H1 (cell line): ENCODE data around the gene TGM1. TPM values are rescaled to one million over a fixed set of nuclear protein-coding genes. Genes with fewer than 3 reads are reported as not detected.

Experiments used
- CTCF ChIA-PET: fragments of 300-600 bp; sonication (Branson Sonifier 250); formaldehyde crosslinking; loops from one replicate; lab custom pipeline; 2021; ENCODE audit not compliant: partially characterized antibody; lab: Charles Lee
- POLR2A ChIA-PET: fragments of 300-600 bp; sonication (Branson Sonifier 250); formaldehyde crosslinking; loops from one replicate; lab custom pipeline; 2021; ENCODE audit warnings: inconsistent platforms; ENCODE audit not compliant: partially characterized antibody; lab: Charles Lee
- DNase-seq, 2 experiments: peaks; one replicate each; pipeline versions ENCODE4 v3.0.0 to v3.0.0-alpha.2; 2010 to 2022; ENCODE audit warnings: low spot score in 2 of 2, low read depth in 1 of 2, mixed read lengths in 1 of 2
- FAIRE-seq: peaks from 2 replicates; lab custom pipeline; 2011; peaks lifted over from hg19 to GRCh38; lab: Jason Lieb, UNC
- H2AFZ ChIP-seq: 2 replicates; pipeline ENCODE4 v1.8.1; 2012; ENCODE audit warnings: low read length, inconsistent platforms
- H2AK5ac ChIP-seq: 2 replicates; pipeline ENCODE4 v1.6.1; 2013; ENCODE audit warnings: low read depth, low read length
- H2BK120ac ChIP-seq: replicated peaks from 2 replicates; pipeline ENCODE3; 2013; ENCODE audit warnings: low read depth, low read length, inconsistent platforms
- H2BK12ac ChIP-seq: 2 replicates; pipeline ENCODE4 v1.6.1; 2013; ENCODE audit warnings: low read depth, low read length
- H2BK15ac ChIP-seq: 2 replicates; pipeline ENCODE4 v1.6.1; 2013; ENCODE audit warnings: low read length
- H2BK20ac ChIP-seq: 2 replicates; pipeline ENCODE4 v1.6.1; 2013; ENCODE audit warnings: low read length
- H2BK5ac ChIP-seq: 2 replicates; pipeline ENCODE4 v1.6.1; 2013; ENCODE audit warnings: low read depth, low read length
- H3K14ac ChIP-seq: 2 replicates; pipeline ENCODE4 v1.6.1; 2013; ENCODE audit warnings: inconsistent platforms; ENCODE audit not compliant: insufficient read length
- H3K18ac ChIP-seq: 2 replicates; pipeline ENCODE4 v1.6.1; 2013; ENCODE audit warnings: low read length; ENCODE audit errors: extremely low read depth
- H3K23ac ChIP-seq: 2 replicates; pipeline ENCODE4 v1.6.1; 2013; ENCODE audit warnings: inconsistent platforms; ENCODE audit not compliant: insufficient read length
- H3K23me2 ChIP-seq: 2 replicates; pipeline ENCODE4 v1.6.1; 2013; ENCODE audit warnings: low read depth, low read length
- H3K27ac ChIP-seq: 2 replicates; pipeline ENCODE4 v1.6.1; 2011; ENCODE audit warnings: low read depth, low read length, inconsistent platforms
- H3K27me3 ChIP-seq, 4 experiments: replicated peaks in 1 of 4; 1 replicate in 1 of 4; 2 replicates in 3 of 4; pipeline versions ENCODE4 v1.6.1 to v1.8.1; 2011 to 2013; ENCODE audit warnings: low read length in 3 of 4, mild to moderate bottlenecking in 3 of 4, inconsistent platforms in 2 of 4, mixed read lengths in 2 of 4, moderate library complexity in 1 of 4; ENCODE audit not compliant: control insufficient read depth in 3 of 4, insufficient read depth in 3 of 4; ENCODE audit errors: extremely low read depth in 1 of 4
- H3K36me3 ChIP-seq, 4 experiments: 2 replicates each; pipeline versions ENCODE4 v1.6.1 to v1.8.1; 2011 to 2013; ENCODE audit warnings: mild to moderate bottlenecking in 4 of 4, low read length in 3 of 4, moderate library complexity in 2 of 4, control low read depth in 1 of 4, inconsistent platforms in 1 of 4; ENCODE audit not compliant: insufficient read depth in 4 of 4, control insufficient read depth in 2 of 4
- H3K4ac ChIP-seq: replicated peaks from 2 replicates; pipeline ENCODE3; 2013; ENCODE audit warnings: low read length, low read depth, mixed read lengths, inconsistent platforms; ENCODE audit not compliant: insufficient read length
- H3K4me1 ChIP-seq, 4 experiments: replicated peaks in 1 of 4; 1 replicate in 1 of 4; 2 replicates in 3 of 4; pipeline versions ENCODE4 v1.6.1 to v1.8.1; 2011 to 2013; ENCODE audit warnings: low read length in 3 of 4, inconsistent platforms in 2 of 4, mixed read lengths in 1 of 4; ENCODE audit not compliant: insufficient read depth in 4 of 4, control insufficient read depth in 3 of 4
- H3K4me2 ChIP-seq, 2 experiments: 2 replicates each; pipeline versions ENCODE4 v1.6.1 to v1.8.1; 2011 to 2013; ENCODE audit warnings: low read depth in 2 of 2, low read length in 2 of 2, control low read depth in 1 of 2, inconsistent platforms in 1 of 2, mild to moderate bottlenecking in 1 of 2; ENCODE audit not compliant: insufficient read depth in 1 of 2
- H3K4me3 ChIP-seq, 4 experiments: fragments of 200-600, 300-600 bp in 1 of 4; sonication (generic), shearing (Covaris generic), sonication (Bioruptor Twin) in 1 of 4; 2 replicates each; pipeline versions ENCODE4 v1.5.1 to v1.8.1; 2011 to 2016; ENCODE audit warnings: low read length in 4 of 4, low read depth in 3 of 4, control low read depth in 2 of 4, inconsistent platforms in 2 of 4, mild to moderate bottlenecking in 2 of 4, mixed read lengths in 1 of 4, moderate library complexity in 1 of 4; ENCODE audit not compliant: insufficient read depth in 2 of 4; ENCODE audit errors: extremely low read depth in 1 of 4
- H3K56ac ChIP-seq: replicated peaks from 2 replicates; pipeline ENCODE3; 2013; ENCODE audit warnings: low read depth, mild to moderate bottlenecking, mixed read lengths, low read length, inconsistent platforms; ENCODE audit not compliant: insufficient read length
- H3K79me1 ChIP-seq: 2 replicates; pipeline ENCODE4 v1.6.1; 2013; ENCODE audit warnings: low read depth, low read length, control low read depth
- H3K79me2 ChIP-seq, 2 experiments: 2 replicates each; pipeline versions ENCODE4 v1.6.1 to v1.8.1; 2012 to 2013; ENCODE audit warnings: low read length in 2 of 2, mild to moderate bottlenecking in 2 of 2, inconsistent platforms in 1 of 2; ENCODE audit not compliant: insufficient read depth in 2 of 2, control insufficient read depth in 1 of 2
- H3K9ac ChIP-seq, 4 experiments: replicated peaks in 1 of 4; 1 replicate in 1 of 4; 2 replicates in 3 of 4; pipeline versions ENCODE4 v1.6.1 to v1.8.1; 2011 to 2013; ENCODE audit warnings: low read depth in 3 of 4, low read length in 3 of 4, control low read depth in 2 of 4, mild to moderate bottlenecking in 2 of 4, moderate library complexity in 2 of 4, inconsistent platforms in 1 of 4; ENCODE audit errors: extremely low read depth in 1 of 4
- H3K9me3 ChIP-seq, 2 experiments: 2 replicates each; pipeline versions ENCODE4 v1.6.1 to v1.8.1; 2012 to 2013; ENCODE audit warnings: mild to moderate bottlenecking in 2 of 2, moderate library complexity in 2 of 2, control low read depth in 1 of 2, inconsistent platforms in 1 of 2, low read depth in 1 of 2, low read length in 1 of 2, mixed read lengths in 1 of 2; ENCODE audit not compliant: insufficient read depth in 2 of 2
- H4K20me1 ChIP-seq, 2 experiments: replicated peaks in 1 of 2; 2 replicates each; pipeline versions ENCODE3 to v1.8.1; 2011 to 2013; ENCODE audit warnings: inconsistent platforms in 2 of 2, low read length in 2 of 2, mild to moderate bottlenecking in 1 of 2; ENCODE audit not compliant: insufficient read depth in 2 of 2, control insufficient read depth in 1 of 2
- H4K5ac ChIP-seq: 2 replicates; pipeline ENCODE4 v1.6.1; 2013; ENCODE audit warnings: low read length, low read depth, mixed read lengths, inconsistent platforms; ENCODE audit not compliant: insufficient read length
- H4K8ac ChIP-seq: 2 replicates; pipeline ENCODE4 v1.8.0; 2013; ENCODE audit warnings: mild to moderate bottlenecking, moderate library complexity, low read length, inconsistent platforms; ENCODE audit not compliant: insufficient read depth; ENCODE audit errors: extremely low read depth
- H4K91ac ChIP-seq: replicated peaks from 2 replicates; pipeline ENCODE3; 2013; ENCODE audit warnings: low read length, mixed read lengths, inconsistent platforms; ENCODE audit not compliant: insufficient read length
- BACH1 ChIP-seq: IDR thresholded peaks from 2 replicates; pipeline ENCODE4 v1.6.1; 2012; ENCODE audit warnings: low read length, improper control_type of control experiment
- BRCA1 ChIP-seq: IDR thresholded peaks from 2 replicates; pipeline ENCODE4 v1.6.1; 2012; ENCODE audit warnings: low read depth, low read length, improper control_type of control experiment
- CBX8 ChIP-seq: fragments of 300-800, 300-1000 bp; sonication (generic); IDR thresholded peaks from 2 replicates; pipeline ENCODE4 v1.7.1; 2016; ENCODE audit warnings: low read depth, low read length, borderline replicate concordance
- CEBPB ChIP-seq: IDR thresholded peaks from 2 replicates; pipeline ENCODE4 v1.6.1; 2012; ENCODE audit warnings: low read depth, low read length
- EGR1 ChIP-seq: IDR thresholded peaks from 2 replicates; pipeline ENCODE4 v1.6.1; 2011; ENCODE audit warnings: low read depth, low read length, borderline replicate concordance
- GABPA ChIP-seq: IDR thresholded peaks from 2 replicates; pipeline ENCODE4 v1.6.1; 2011; ENCODE audit warnings: mild to moderate bottlenecking, low read length, moderate library complexity, borderline replicate concordance; ENCODE audit not compliant: insufficient read depth
- SIRT6 ChIP-seq: IDR thresholded peaks from one replicate; pipeline ENCODE4 v1.7.1; 2012; ENCODE audit warnings: low read length, inconsistent platforms
- WGBS, 2 experiments: shearing (Covaris generic) in 1 of 2; methylation state at CpG; one replicate each; pipeline versions ENCODE4 v1.1.6 to v1.1.7; 2013 to 2015; ENCODE audit warnings: low lambda C conversion rate in 2 of 2, mixed read lengths in 2 of 2, inconsistent platforms in 1 of 2, low coverage in 1 of 2, missing lambda C conversion rate in 1 of 2; ENCODE audit not compliant: insufficient replicate concordance in 2 of 2, insufficient coverage in 1 of 2, insufficient read length in 1 of 2; ENCODE audit errors: extremely low coverage in 1 of 2, missing lambda C conversion rate in 1 of 2; 5-methylcytosine and 5-hydroxymethylcytosine counted together
- polyA plus RNA-seq, 7 experiments: library from polyadenylated mRNA; depleted of rRNA in 3 of 7; stranded (reverse) in 5 of 7; unstranded in 2 of 7; fragments of >200 nt in 5 of 7; fragments of 200-250 nt in 2 of 7; gene quantifications; 1 replicate in 5 of 7; 2 replicates in 1 of 7; 4 replicates in 1 of 7; pipeline versions ENCODE4 v1.2.1 to v1.2.3, GENCODE V29; 2011 to 2013; ENCODE audit warnings: missing spikeins in 2 of 7, mixed read lengths in 2 of 7
- total RNA-seq: library from RNA; stranded (reverse); fragmentation: NEBNext Ultra II Directional; extraction: Animal tissue kit (Norgen Biotek cat#: 25700); gene quantifications from 2 replicates; pipeline ENCODE4 v1.2.1, GENCODE V29; 2021

Gene TGM1
- total and polyA plus RNA-seq, 2 of the 8 experiments (the other 6 are each of a cell fraction or from before 2014, with no cell fraction given): 1.8 to 2.2 TPM

DNA sequence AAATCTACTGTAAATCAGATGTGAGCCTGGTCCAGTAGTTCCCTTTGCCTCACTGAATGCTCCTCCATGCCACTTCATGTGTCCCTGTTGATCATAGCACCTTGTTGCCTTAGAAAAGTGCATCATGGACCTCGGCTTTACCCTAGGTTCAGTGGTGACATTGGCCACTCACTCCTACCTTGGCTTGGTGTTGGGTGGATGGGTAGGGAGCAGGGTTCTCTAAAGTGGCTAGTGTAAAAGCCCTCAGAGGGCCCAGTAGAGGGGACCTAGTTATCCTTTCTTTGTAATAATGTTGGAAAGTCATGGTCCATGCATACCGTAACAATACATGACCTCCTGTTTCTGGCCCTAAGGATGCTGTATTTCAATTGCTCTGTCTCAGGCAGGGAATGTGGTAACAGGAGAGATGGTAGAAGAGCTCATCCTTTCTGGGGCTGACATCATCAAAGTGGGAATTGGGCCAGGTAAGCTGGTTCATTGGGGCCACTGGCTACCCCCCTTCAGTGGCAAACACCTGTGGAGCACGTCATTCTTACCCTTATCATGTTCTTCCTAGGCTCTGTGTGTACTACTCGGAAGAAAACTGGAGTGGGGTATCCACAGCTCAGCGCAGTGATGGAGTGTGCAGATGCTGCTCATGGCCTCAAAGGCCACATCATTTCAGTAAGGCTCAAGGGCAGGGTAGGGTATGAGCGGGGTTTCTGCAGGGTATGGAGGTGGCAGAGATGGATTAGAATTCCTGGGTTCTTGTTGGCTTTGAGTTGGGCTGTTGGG is 26.1 kb downstream of the TGM1 start:
- Histone ChIP-seq H3K4me2 (no peak overlapping the region), H3K56ac (no peak overlapping the region), H3K9me3 (no peaks in the 10 kb centered on the region), H3K18ac (no peak overlapping the region), H3K23ac (no peak overlapping the region), H3K27me3 (no peaks in the 10 kb centered on the region; a peak in 1 of 7 replicates), H3K4me1 (peaks cover 0 to 11% (median 4%) of the 10 kb centered on the region in 4 experiments; a peak in 5 of 7 replicates), H2BK20ac (no peak overlapping the region), H3K4ac (no peak overlapping the region), H2BK12ac (no peak overlapping the region), H3K27ac (no peak overlapping the region), H3K36me3 (peaks cover 19 to 58% (median 48%) of the 10 kb centered on the region in 4 experiments), H2BK120ac (no peak overlapping the region), H3K79me1 (no peaks in the 10 kb centered on the region; the same call in none of the 2 replicates), H3K4me3 (no peak overlapping the region), H2AFZ (no peak overlapping the region), H4K5ac (no peak overlapping the region), H2BK15ac (no peak overlapping the region), H2BK5ac (no peak overlapping the region), H3K9ac (no peak overlapping the region; a peak in 1 of 7 replicates), H4K91ac (no peak overlapping the region), H4K8ac (no peak overlapping the region; the same call in 1 of the 2 replicates), H2AK5ac (no peak overlapping the region), H4K20me1 (peaks cover 3 to 16% of the 10 kb centered on the region in 2 experiments), H3K14ac (no peak overlapping the region), H3K79me2 (peaks cover 0 to 14% of the 10 kb centered on the region in 2 experiments; a peak in 3 of 4 replicates), H3K23me2 (peaks cover 11% of the 10 kb centered on the region)
- WGBS, 2 experiments: 96% methylated on average over 6 of the region's 6 CpGs; no CpG with 5 or more reads in 1 of the 2 experiments
- CTCF ChIA-PET: interaction anchor here (1.7 to 2.5 kb wide), 3 partner anchors 21 to 96 kb away, joined by 6 to 10 read pairs (median 7); partner anchors contain the start of genes CIDEB and MDP1
- DNase-seq (no peak), FAIRE-seq (no peak)
- no peak for TF ChIP-seq GABPA
- TF ChIP-seq BRCA1: no peak
- TF ChIP-seq BACH1: no peak
- no peak for TF ChIP-seq CEBPB
- TF ChIP-seq EGR1: no peak
- TF ChIP-seq SIRT6: no peak
- no peak for TF ChIP-seq CBX8
- POLR2A ChIA-PET: interaction anchor here (0.8 to 5.1 kb wide), 6 partner anchors 9 to 108 kb away, joined by 3 to 19 read pairs (median 4); partner anchors contain the start of genes CHMP4A and MDP1
